A549 (cell line): Measurements from ENCODE around the gene UBE2E3. TPM values are rescaled to one million over a fixed set of nuclear protein-coding genes. Genes with fewer than 3 reads are reported as not detected.
A peak's percentile ranks its signal among the peaks of the same experiment; 100 is the strongest.

Source experiments
- ATAC-seq, 2 experiments: fragments of 200-7000 bp in 1 of 2; fragments of >200 bp in 1 of 2; cut with Nextera tagmentation in 1 of 2; cut with Tn5 transposase in 1 of 2; 3 replicates each; pipeline versions ENCODE4 v1.8.0 to v1.9.1; 2018 to 2020; ENCODE audit warnings: mild to moderate bottlenecking in 1 of 2, moderate library complexity in 1 of 2
- CTCF ChIA-PET: fragments of 300-600 bp; sonication (Branson Sonifier 250); formaldehyde crosslinking; extraction: SDS; loops from one replicate; lab custom pipeline; 2021; ENCODE audit warnings: antibody characterized with exemption, inconsistent platforms; lab: Yijun Ruan, JAX
- POLR2A ChIA-PET: fragments of 350-600 bp; formaldehyde crosslinking; extraction: SDS; loops from one replicate; lab custom pipeline; 2021; ENCODE audit warnings: antibody characterized with exemption, inconsistent platforms; lab: Yijun Ruan, JAX
- DNase-seq, 2 experiments: peaks; one replicate each; pipeline versions ENCODE4 v3.0.0 to v3.0.0-alpha.2; 2011 to 2016; ENCODE audit warnings: low read depth in 1 of 2, low spot score in 1 of 2
- FAIRE-seq: peaks from 2 replicates; lab custom pipeline; 2011; peaks lifted over from hg19 to GRCh38; lab: Jason Lieb, UNC
- H3K27ac ChIP-seq, 2 experiments: fragments of >200 bp; sonication (Bioruptor Twin); formaldehyde crosslinking; 3 replicates each; pipeline ENCODE4 v1.5.1; 2016 to 2017
- H3K4me1 ChIP-seq: fragments of >200 bp; sonication (Bioruptor Twin); formaldehyde crosslinking; 3 replicates; pipeline ENCODE4 v1.6.1; 2016
- H3K4me2 ChIP-seq: fragments of >200 bp; sonication (Bioruptor Twin); formaldehyde crosslinking; 3 replicates; pipeline ENCODE4 v1.6.1; 2016
- H3K4me3 ChIP-seq: fragments of >200 bp; sonication (Bioruptor Twin); formaldehyde crosslinking; 3 replicates; pipeline ENCODE4 v1.5.1; 2016
- H3K9me3 ChIP-seq: fragments of >200 bp; sonication (Bioruptor Twin); formaldehyde crosslinking; 3 replicates; pipeline ENCODE4 v1.6.1; 2016
- CHD2 ChIP-seq: fragments of 150-350 bp; IDR thresholded peaks from 2 replicates; pipeline ENCODE4 v1.6.1; 2014; ENCODE audit warnings: low read length; ENCODE audit not compliant: partially characterized antibody
- FOXS1 ChIP-seq: fragments of 250-450 bp; sonication (Bioruptor Pico); IDR thresholded peaks from 2 replicates; pipeline ENCODE4 v1.5.0; 2020; ENCODE audit warnings: mild to moderate bottlenecking, moderate library complexity
- HDAC2 ChIP-seq: fragments of 200-600 bp; sonication (generic); IDR thresholded peaks from 2 replicates; pipeline ENCODE4 v1.6.1; 2016
- JUN ChIP-seq, 2 experiments: fragments of >200 bp; sonication (Bioruptor Twin); formaldehyde crosslinking; IDR thresholded peaks; 2 replicates in 1 of 2; 3 replicates in 1 of 2; pipeline ENCODE4 v1.6.1; 2016 to 2017
- KDM5A ChIP-seq: fragments of 200-600 bp; sonication (generic); IDR thresholded peaks from 2 replicates; pipeline ENCODE4 v1.6.1; 2016; ENCODE audit warnings: antibody characterized with exemption, mild to moderate bottlenecking
- MAZ ChIP-seq: fragments of 150-350 bp; IDR thresholded peaks from 2 replicates; pipeline ENCODE4 v1.6.1; 2014; ENCODE audit warnings: antibody characterized with exemption, low read depth, low read length, borderline replicate concordance
- PHF8 ChIP-seq: fragments of 200-600 bp; sonication (generic); IDR thresholded peaks from 2 replicates; pipeline ENCODE4 v1.6.1; 2016; ENCODE audit warnings: low read depth, mild to moderate bottlenecking, antibody characterized with exemption, moderate library complexity, borderline replicate concordance
- POLR2A ChIP-seq: IDR thresholded peaks from 2 replicates; pipeline ENCODE4 v1.6.1; 2012; ENCODE audit warnings: mild to moderate bottlenecking, low read length
- RAD21 ChIP-seq, 2 experiments: fragments of >200 bp in 1 of 2; sonication (Bioruptor Twin) in 1 of 2; formaldehyde crosslinking in 1 of 2; IDR thresholded peaks in 1 of 2; conservative IDR thresholded peaks in 1 of 2; 2 replicates in 1 of 2; 3 replicates in 1 of 2; pipeline ENCODE4 v1.6.1; 2012 to 2018; ENCODE audit warnings: inconsistent platforms in 1 of 2
- ZC3H11A ChIP-seq: fragments of 450-650 bp; IDR thresholded peaks from 2 replicates; pipeline ENCODE4 v1.6.1; 2014; ENCODE audit warnings: antibody characterized with exemption, mild to moderate bottlenecking
- ZFP36 ChIP-seq: fragments of 450-650 bp; IDR thresholded peaks from 2 replicates; pipeline ENCODE4 v1.6.1; 2014; ENCODE audit warnings: borderline replicate concordance; ENCODE audit not compliant: partially characterized antibody
- ZNF302 ChIP-seq: fragments of 250-450 bp; sonication (Bioruptor Pico); IDR thresholded peaks from 2 replicates; pipeline ENCODE4 v1.9.0; 2021; ENCODE audit warnings: inconsistent platforms, mild to moderate bottlenecking, moderate library complexity
- WGBS: methylation state at CpG from one replicate; pipeline ENCODE4 v1.1.6; 2017; ENCODE audit errors: missing lambda C conversion rate; 5-methylcytosine and 5-hydroxymethylcytosine counted together
- polyA plus RNA-seq, 4 experiments: library from polyadenylated mRNA; depleted of rRNA in 3 of 4; stranded (reverse); fragments of >200 nt; fragmentation: RNase III in 1 of 4; extraction: RNeasy Plus Mini Kit Qiagen cat#74134 plus additional on column Dnase treatment in 1 of 4; gene quantifications; 2 replicates in 3 of 4; 3 replicates in 1 of 4; pipeline ENCODE4 v1.2.3, GENCODE V29; 2011 to 2017
- TF ChIP-seq, protein P1 (sequence below): IDR thresholded peaks from 2 replicates; pipeline ENCODE4 v1.6.1; 2012
- TF ChIP-seq, protein P2 (sequence below): fragments of 450-650 bp; IDR thresholded peaks from 2 replicates; pipeline ENCODE4 v1.6.1; 2014; ENCODE audit warnings: antibody characterized with exemption
- TF ChIP-seq, protein P3 (sequence below): fragments of 150-350 bp; IDR thresholded peaks from 2 replicates; pipeline ENCODE4 v1.6.1; 2014; ENCODE audit warnings: low read depth, mild to moderate bottlenecking, low read length

The UBE2E3 gene
- polyA plus RNA-seq, 2 of the 4 experiments (the other 2 are of a cell fraction): 54.0 to 70.6 TPM

DNA sequence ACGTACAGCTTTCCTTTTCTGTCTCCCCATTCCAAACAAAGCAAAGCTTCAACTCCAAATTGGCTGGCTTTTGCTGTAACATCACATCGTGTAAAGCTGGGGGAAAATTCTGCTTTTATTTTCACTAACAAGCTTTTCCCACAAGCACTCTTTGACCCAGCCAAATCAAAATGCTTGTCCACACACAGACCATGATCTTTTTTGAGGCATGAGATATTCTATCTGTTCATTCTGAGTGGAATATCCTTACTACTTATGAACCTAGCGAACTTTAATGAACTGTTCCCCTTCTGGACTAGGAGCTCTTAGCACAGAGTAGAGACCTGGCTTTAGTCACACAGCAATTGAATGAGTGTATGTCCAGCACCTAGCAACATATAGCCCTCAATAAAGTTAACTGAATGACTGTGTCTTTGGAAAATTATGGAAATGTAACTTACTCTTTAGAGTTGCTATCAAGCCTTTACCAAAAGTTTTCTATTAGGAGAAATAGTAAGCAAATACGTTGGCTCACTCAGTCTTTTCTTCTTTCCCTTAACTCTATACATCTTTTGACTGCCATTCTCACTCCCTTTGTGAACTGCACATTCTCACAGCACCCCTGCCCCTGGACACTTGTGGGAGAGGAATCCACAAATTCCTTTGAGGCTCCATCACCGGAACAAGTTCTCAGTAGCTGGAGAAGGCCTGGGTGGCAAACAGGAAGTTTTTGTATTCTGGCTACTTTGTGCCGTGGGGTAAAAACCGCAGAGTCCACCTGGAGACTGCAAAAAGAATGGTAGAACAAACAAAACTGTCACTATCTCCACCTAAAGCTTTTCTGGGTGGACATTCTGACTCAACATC lies 1.3 kb upstream of the UBE2E3 start (continued):
- TF ChIP-seq JUN (IDR thresholded peaks at IDR 0.05): no peak
- TF ChIP-seq ZNF302 (CRISPR knock-in tag): no peak
- TF ChIP-seq HDAC2: no peak
- no peak for TF ChIP-seq RAD21 (conservative IDR thresholded peaks at IDR 0.05 in 1 of 2, IDR thresholded peaks at IDR 0.05 in 1 of 2)

DNA sequence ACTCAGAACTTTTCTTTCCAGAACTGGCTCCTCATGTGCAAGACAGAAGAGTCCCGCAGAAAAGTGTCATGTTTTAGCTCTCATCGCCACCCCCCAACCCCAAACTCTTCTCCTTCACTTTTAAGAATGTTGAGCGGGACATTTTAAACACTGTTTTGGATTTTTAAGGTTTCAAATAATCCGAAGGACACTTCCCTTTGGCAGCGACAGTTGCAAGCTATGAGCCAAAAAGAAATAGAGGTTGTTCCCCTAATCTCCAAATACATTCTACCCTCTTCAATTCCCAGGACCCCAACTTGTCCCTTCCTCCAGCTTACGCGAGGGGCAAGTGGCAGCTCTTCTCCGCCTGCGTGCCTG lies 678 bp upstream of the UBE2E3 start:
- ATAC-seq: no peak
- POLR2A ChIA-PET: interaction anchor here (1.0 to 1.9 kb wide), 5 partner anchors 10 to 854 kb away, joined by 3 to 10 read pairs (median 5); no protein-coding TSS in a partner anchor
- CTCF ChIA-PET: interaction anchor here (0.6 to 3.0 kb wide), 14 partner anchors 9 to 853 kb away, joined by 3 to 16 read pairs (median 4); no protein-coding TSS in a partner anchor

DNA sequence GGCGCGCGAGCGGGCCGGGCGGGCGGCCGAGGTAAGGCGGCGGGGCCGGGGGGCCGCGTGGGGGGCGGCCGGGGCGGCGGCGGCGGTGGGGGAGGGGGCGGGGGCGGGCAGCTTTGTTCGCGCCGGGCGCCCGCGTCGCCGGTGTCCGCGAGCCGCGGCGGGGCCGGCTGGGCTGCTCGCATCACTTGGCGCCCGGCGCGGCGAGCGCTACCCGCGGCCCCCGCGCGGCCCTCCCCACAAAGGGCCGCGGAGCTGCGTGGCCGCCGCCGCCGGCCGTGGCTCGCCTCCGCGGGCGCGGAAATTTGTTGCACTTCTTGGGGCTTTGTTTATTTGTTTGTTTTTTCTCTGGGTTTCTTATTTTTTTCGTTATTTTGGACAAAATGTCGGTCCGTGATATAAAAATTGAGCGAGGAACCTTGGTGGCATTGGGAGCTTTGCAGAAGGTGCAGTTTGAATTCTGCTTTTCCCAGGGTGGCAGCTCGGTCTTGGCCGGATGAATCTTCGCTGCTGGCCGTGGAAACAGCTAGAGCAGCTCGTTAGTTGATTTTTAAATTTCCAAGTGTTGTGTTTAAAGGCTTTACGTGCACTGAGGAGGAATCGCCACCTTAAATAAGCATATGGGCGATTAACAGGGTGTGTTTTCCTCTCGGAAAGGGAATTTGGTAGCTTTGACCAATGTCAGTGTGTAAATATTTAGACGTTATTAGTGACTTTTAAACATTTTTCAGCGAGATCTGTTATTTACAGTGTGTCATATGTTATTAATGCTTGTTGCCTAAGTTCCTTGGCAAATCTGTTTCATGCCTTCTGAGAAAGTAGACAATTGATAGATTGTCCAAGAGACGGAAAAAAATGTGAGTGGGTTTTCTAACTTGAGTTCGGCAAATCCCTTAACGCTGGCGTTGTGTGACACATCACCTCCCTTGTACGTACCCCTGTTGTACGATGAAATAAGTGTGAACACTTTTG lies 822 bp downstream of the UBE2E3 start:
- DNase-seq (peak in 1 of 2 experiments; percentile 18), ATAC-seq (peak in 1 of 2 experiments; percentile 25; a peak in 2 of 6 replicates), FAIRE-seq (no peak)
- under 1% methylated on average over 37 of the region's 81 CpGs for WGBS
- ChIA-PET POLR2A (interaction anchor here (0.5 to 1.9 kb wide), 10 partner anchors 10 to 1734 kb away, joined by 3 to 10 read pairs (median 4); no protein-coding TSS in a partner anchor), CTCF (interaction anchor here (0.6 to 3.0 kb wide), 22 partner anchors 10 to 967 kb away, joined by 3 to 16 read pairs (median 4); no protein-coding TSS in a partner anchor)
- Histone ChIP-seq H3K27ac (peak overlapping the region; percentile 93 to 94), H3K4me2 (peak overlapping the region; percentile 89), H3K4me1 (peaks cover 30% of the 10 kb centered on the region), H3K9me3 (no peaks in the 10 kb centered on the region), H3K4me3 (peak overlapping the region; percentile 91)
- no peak for TF ChIP-seq FOXS1 (CRISPR knock-in tag)
- TF ChIP-seq JUN (IDR thresholded peaks at IDR 0.05): 0 out of 5 replicates have a peak, but pooled peaks of 1 of the 2 experiments have one; percentile 13
- TF ChIP-seq PHF8: peak; percentile 53
- no peak for TF ChIP-seq CHD2
- TF ChIP-seq, protein P1, sequence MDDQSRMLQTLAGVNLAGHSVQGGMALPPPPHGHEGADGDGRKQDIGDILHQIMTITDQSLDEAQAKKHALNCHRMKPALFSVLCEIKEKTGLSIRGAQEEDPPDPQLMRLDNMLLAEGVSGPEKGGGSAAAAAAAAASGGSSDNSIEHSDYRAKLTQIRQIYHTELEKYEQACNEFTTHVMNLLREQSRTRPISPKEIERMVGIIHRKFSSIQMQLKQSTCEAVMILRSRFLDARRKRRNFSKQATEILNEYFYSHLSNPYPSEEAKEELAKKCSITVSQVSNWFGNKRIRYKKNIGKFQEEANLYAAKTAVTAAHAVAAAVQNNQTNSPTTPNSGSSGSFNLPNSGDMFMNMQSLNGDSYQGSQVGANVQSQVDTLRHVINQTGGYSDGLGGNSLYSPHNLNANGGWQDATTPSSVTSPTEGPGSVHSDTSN: no peak
- TF ChIP-seq MAZ: no peak
- TF ChIP-seq ZC3H11A: no peak
- no peak for TF ChIP-seq KDM5A

More for the DNA sequence above, 678 bp upstream of the UBE2E3 start:
- DNase-seq (no peak), FAIRE-seq (no peak)
- peaks cover 30% of the 10 kb centered on the region for H3K4me1 ChIP-seq
- H3K4me2 ChIP-seq: peak overlapping the region; percentile 89
- peak overlapping the region; percentile 93 to 94 for H3K27ac ChIP-seq
- peak overlapping the region; percentile 91 for H3K4me3 ChIP-seq
- TF ChIP-seq, protein P2, sequence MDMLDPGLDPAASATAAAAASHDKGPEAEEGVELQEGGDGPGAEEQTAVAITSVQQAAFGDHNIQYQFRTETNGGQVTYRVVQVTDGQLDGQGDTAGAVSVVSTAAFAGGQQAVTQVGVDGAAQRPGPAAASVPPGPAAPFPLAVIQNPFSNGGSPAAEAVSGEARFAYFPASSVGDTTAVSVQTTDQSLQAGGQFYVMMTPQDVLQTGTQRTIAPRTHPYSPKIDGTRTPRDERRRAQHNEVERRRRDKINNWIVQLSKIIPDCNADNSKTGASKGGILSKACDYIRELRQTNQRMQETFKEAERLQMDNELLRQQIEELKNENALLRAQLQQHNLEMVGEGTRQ: no peak
- TF ChIP-seq ZFP36 (no peak), POLR2A (no peak)
- TF ChIP-seq, protein P3, sequence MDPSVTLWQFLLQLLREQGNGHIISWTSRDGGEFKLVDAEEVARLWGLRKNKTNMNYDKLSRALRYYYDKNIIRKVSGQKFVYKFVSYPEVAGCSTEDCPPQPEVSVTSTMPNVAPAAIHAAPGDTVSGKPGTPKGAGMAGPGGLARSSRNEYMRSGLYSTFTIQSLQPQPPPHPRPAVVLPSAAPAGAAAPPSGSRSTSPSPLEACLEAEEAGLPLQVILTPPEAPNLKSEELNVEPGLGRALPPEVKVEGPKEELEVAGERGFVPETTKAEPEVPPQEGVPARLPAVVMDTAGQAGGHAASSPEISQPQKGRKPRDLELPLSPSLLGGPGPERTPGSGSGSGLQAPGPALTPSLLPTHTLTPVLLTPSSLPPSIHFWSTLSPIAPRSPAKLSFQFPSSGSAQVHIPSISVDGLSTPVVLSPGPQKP: no peak
- WGBS: 48% methylated on average over 9 of the region's 9 CpGs
- no peaks in the 10 kb centered on the region for H3K9me3 ChIP-seq
